ENCODE measurements around the gene AP2S1. TPM values are rescaled to one million over a fixed set of nuclear protein-coding genes. Genes with fewer than 3 reads are reported as not detected.

AP2S1 gene
- total and polyA plus RNA-seq, 2 of the 8 experiments (the other 6 are each of a cell fraction or from before 2014, with no cell fraction given): 195 to 211 TPM

DNA sequence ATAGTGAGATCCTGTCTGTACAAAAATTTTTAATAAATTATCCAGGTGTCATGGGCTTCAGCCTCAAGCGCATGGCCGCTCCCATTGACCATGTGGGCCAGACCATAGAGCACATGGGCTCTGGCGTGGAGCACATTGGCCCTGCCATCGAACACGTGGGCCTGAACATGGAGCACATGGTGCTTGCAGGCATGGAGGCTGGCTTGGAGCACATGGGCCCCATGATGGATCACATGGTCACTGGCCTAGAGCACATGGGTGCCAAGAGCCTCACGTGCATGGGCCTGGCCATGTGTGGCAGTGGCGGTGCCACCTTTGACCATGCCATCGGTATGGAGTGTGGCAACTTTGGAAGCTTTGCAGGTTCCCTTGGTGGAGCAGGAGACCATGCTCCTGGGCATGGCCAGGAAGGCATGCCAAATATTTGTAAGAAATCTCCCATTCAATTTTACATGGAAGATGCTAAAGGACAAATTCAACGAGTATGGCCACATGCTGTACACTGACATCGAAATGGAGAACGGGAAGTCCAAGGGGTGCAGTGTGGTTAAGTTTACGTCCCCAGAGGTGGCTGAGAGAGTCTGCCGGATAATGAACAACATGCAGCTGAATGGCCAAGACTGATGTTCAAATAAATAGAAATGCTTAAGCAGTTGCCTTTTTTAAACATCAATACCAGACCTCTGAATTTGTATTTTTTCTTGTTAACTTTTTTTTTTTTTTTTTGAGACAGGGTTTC, 40.9 kb downstream of the AP2S1 start:
- no peak overlapping the region for H2BK20ac ChIP-seq (ENCODE audit: low read length)
- no peak overlapping the region for H3K14ac ChIP-seq (ENCODE audit: insufficient read length)
- CTCF ChIA-PET (ENCODE audit: partially characterized antibody): interaction anchor here (0.6 to 0.8 kb wide), 2 partner anchors 52 to 270 kb away, joined by 3 to 4 read pairs; no protein-coding TSS in a partner anchor
- H3K4me2 ChIP-seq (ENCODE audit: insufficient read depth in 1 of 2, low read depth in 2 of 2, low read length in 2 of 2): no peak overlapping the region
- H3K79me1 ChIP-seq (ENCODE audit: low read depth, low read length): no peaks in the 10 kb centered on the region
- POLR2A ChIA-PET (ENCODE audit: partially characterized antibody): interaction anchor here (1.4 to 1.5 kb wide), 2 partner anchors 22 to 25 kb away, joined by 3 to 6 read pairs; partner anchors contain the start of gene SLC1A5
- H3K23ac ChIP-seq (ENCODE audit: insufficient read length): no peak overlapping the region
- H2BK5ac ChIP-seq (ENCODE audit: low read depth, low read length): no peak overlapping the region
- H4K91ac ChIP-seq (replicated peaks; ENCODE audit: insufficient read length, low read length): peak overlapping the region; percentile 5
- H3K9me3 ChIP-seq (ENCODE audit: insufficient read depth in 2 of 2, low read depth in 1 of 2, low read length in 1 of 2): no peaks in the 10 kb centered on the region
- no peak overlapping the region for H3K27ac ChIP-seq (ENCODE audit: low read depth, low read length)
- DNase-seq (ENCODE audit: low read depth in 1 of 2, low spot score in 2 of 2) (no peak), FAIRE-seq (no peak)
- H3K27me3 ChIP-seq (replicated peaks in 1 of 4; ENCODE audit: control insufficient read depth in 3 of 4, extremely low read depth in 1 of 4, insufficient read depth in 3 of 4, low read length in 3 of 4): no peaks in the 10 kb centered on the region
- H4K5ac ChIP-seq (ENCODE audit: insufficient read length, low read depth, low read length): no peak overlapping the region
- no peak overlapping the region for H3K9ac ChIP-seq (replicated peaks in 1 of 4; ENCODE audit: extremely low read depth in 1 of 4, low read depth in 3 of 4, low read length in 3 of 4)
- H3K18ac ChIP-seq (ENCODE audit: extremely low read depth, low read length): no peak overlapping the region
- WGBS, 2 experiments (ENCODE audit: extremely low coverage in 1 of 2, insufficient coverage in 1 of 2, insufficient read length in 1 of 2, insufficient replicate concordance in 2 of 2, low coverage in 1 of 2, low lambda C conversion rate in 2 of 2, missing lambda C conversion rate in 1 of 2): 96% methylated on average over 13 of the region's 13 CpGs; no CpG with 5 or more reads in 1 of the 2 experiments
- no peak overlapping the region for H2BK120ac ChIP-seq (replicated peaks; ENCODE audit: low read depth, low read length)
- no peaks in the 10 kb centered on the region for H3K36me3 ChIP-seq (ENCODE audit: control insufficient read depth in 2 of 4, insufficient read depth in 4 of 4, low read length in 3 of 4)
- no peak overlapping the region for H2AK5ac ChIP-seq (ENCODE audit: low read depth, low read length)
- H3K4me1 ChIP-seq (replicated peaks in 1 of 4; ENCODE audit: control insufficient read depth in 3 of 4, insufficient read depth in 4 of 4, low read length in 3 of 4): peaks cover 0 to 4% (median 1%) of the 10 kb centered on the region in 4 experiments; a peak in 1 of 7 replicates
- H2BK15ac ChIP-seq (ENCODE audit: low read length): no peak overlapping the region
- H3K4ac ChIP-seq (replicated peaks; ENCODE audit: insufficient read length, low read depth, low read length): no peak overlapping the region
- no peaks in the 10 kb centered on the region; the same call in 1 of the 2 replicates for H3K23me2 ChIP-seq (ENCODE audit: low read depth, low read length)
- peak; percentile 61 for TF ChIP-seq MAX (IDR thresholded peaks at IDR 0.05)
- no peak for TF ChIP-seq TAF1 (IDR thresholded peaks at IDR 0.05; ENCODE audit: low read depth, low read length)
- H3K79me2 ChIP-seq (ENCODE audit: control insufficient read depth in 1 of 2, insufficient read depth in 2 of 2, low read length in 2 of 2): no peaks in the 10 kb centered on the region
- no peak overlapping the region; the same call in 1 of the 2 replicates for H4K8ac ChIP-seq (ENCODE audit: extremely low read depth, insufficient read depth, low read length)
- no peak overlapping the region for H2AFZ ChIP-seq (ENCODE audit: low read length)
- no peak overlapping the region for H3K4me3 ChIP-seq (ENCODE audit: extremely low read depth in 1 of 4, insufficient read depth in 2 of 4, low read depth in 3 of 4, low read length in 4 of 4)
- no peaks in the 10 kb centered on the region for H4K20me1 ChIP-seq (replicated peaks in 1 of 2; ENCODE audit: control insufficient read depth in 1 of 2, insufficient read depth in 2 of 2, low read length in 2 of 2)
- H3K56ac ChIP-seq (replicated peaks; ENCODE audit: insufficient read length, low read depth, low read length): no peak overlapping the region
- H2BK12ac ChIP-seq (ENCODE audit: low read depth, low read length): no peak overlapping the region

All from H1 (cell line).